HUES6 (cell line): ENCODE measurements around the gene OR12D1.

ENCODE experiments used
- H3K27ac ChIP-seq: 2 replicates; pipeline ENCODE4 v1.7.0; 2013; ENCODE audit warnings: low read depth, mild to moderate bottlenecking, low read length, inconsistent platforms
- H3K27me3 ChIP-seq: 2 replicates; pipeline ENCODE4 v1.6.1; 2013; ENCODE audit warnings: low read length; ENCODE audit not compliant: control insufficient read depth, insufficient read depth
- H3K36me3 ChIP-seq: 2 replicates; pipeline ENCODE4 v1.6.1; 2013; ENCODE audit warnings: low read length; ENCODE audit not compliant: control insufficient read depth, insufficient read depth
- H3K4me1 ChIP-seq: 2 replicates; pipeline ENCODE4 v1.6.1; 2013; ENCODE audit warnings: low read length; ENCODE audit not compliant: control insufficient read depth, insufficient read depth
- H3K4me3 ChIP-seq: 2 replicates; pipeline ENCODE4 v1.5.1; 2013; ENCODE audit warnings: low read depth, low read length
- H3K9ac ChIP-seq: one replicate; pipeline ENCODE4 v1.6.1; 2013; ENCODE audit warnings: mild to moderate bottlenecking, low read length
- H3K9me3 ChIP-seq: 2 replicates; pipeline ENCODE4 v1.6.1; 2013; ENCODE audit warnings: low read depth, low read length; ENCODE audit not compliant: control insufficient read depth, insufficient read depth

Gene OR12D1

DNA sequence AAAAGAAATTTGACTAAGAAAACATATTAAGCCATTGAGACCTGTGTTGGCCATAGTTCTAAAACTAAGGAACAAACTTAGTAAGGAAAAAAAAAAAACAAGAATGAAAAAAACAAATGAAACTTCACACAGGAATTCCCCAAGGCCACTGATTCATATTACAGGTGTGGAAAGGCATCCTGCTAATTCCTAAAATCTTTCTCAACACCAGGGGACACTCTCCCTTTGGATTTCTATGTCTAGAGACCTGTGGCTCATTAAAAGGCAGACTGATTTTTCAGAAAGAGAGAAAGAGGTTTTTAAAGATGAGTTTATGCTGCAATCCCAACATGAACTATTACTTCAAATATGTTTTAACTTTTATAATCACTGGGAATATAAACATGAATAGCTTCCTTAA is at the start of gene OR12D1:
TSS of gene OR12D1 (plus strand) at position 341 of the 400 bp plus-strand sequence.
- Histone ChIP-seq H3K27me3 (no peaks in the 10 kb centered on the region), H3K36me3 (no peaks in the 10 kb centered on the region), H3K9ac (no peak within 1 kb of the TSS), H3K4me1 (no peaks in the 10 kb centered on the region), H3K9me3 (no peaks in the 10 kb centered on the region), H3K27ac (no peak within 1 kb of the TSS), H3K4me3 (no peak within 1 kb of the TSS)

DNA sequence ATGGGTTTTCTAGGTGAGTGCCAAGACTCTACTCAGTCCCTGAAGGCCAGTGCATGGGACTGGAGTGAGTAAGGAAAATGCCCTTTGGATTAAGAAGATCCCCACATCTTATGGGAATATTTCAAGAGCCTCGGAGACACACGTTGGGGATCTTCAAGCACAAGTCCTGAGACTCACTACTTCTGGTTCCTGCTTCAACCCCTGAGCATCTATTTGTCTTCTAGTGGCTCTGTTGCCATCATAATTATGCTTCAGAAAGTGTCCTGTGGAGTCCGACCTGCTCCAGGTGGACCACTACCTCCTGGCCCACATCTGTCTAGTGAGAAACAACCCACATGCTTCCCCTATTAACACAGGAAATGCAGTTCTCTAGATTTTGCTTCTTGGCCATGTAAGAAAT is 46.0 kb upstream of the OR12D1 start, which contains the start of gene OR5V1:
TSS of gene OR5V1 (minus strand) at position 101 of the 400 bp plus-strand sequence. CDS start 12,670 bp downstream, outside the sequence.
- Histone ChIP-seq H3K9me3 (no peaks in the 10 kb centered on the region), H3K36me3 (no peaks in the 10 kb centered on the region), H3K4me3 (no peak within 1 kb of the TSS), H3K4me1 (no peaks in the 10 kb centered on the region), H3K27me3 (no peaks in the 10 kb centered on the region), H3K9ac (no peak within 1 kb of the TSS), H3K27ac (no peak within 1 kb of the TSS)

DNA sequence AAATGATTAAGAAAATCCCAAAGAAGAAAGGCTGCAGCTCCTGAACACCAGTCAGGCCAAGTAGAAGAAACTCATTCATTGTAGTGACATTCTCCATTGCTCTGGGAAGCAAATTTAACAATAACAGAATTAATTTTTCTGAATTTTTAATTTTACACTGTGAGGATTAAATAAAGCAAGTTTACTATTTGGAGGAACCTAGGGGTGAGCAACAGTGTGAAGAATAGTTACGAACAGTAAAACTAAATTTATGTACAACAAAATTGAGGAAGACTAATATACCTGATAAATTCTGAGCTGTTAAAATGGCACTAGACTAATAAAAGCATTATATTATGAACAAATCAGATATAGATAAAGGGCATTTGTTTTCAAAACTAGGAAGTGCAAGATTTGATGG is 39.5 kb upstream of the OR12D1 start, which contains the start of gene OR12D3:
TSS of gene OR12D3 (minus strand) at position 101 of the 400 bp plus-strand sequence. CDS start at position 97, 4 bp downstream.
- H3K27me3 ChIP-seq = no peaks in the 10 kb centered on the region
- no peaks in the 10 kb centered on the region for H3K9me3 ChIP-seq
- H3K36me3 ChIP-seq = no peaks in the 10 kb centered on the region
- H3K27ac ChIP-seq = no peak within 1 kb of the TSS
- no peak within 1 kb of the TSS for H3K9ac ChIP-seq
- H3K4me3 ChIP-seq = no peak within 1 kb of the TSS
- no peaks in the 10 kb centered on the region for H3K4me1 ChIP-seq

- H3K4me3 ChIP-seq = no peak overlapping the region
- no peak overlapping the region for H3K27ac ChIP-seq
- H3K9ac ChIP-seq = no peak overlapping the region
- no peaks in the 10 kb centered on the region for H3K4me1 ChIP-seq
- H3K27me3 ChIP-seq = no peaks in the 10 kb centered on the region
- H3K9me3 ChIP-seq = no peaks in the 10 kb centered on the region
- no peaks in the 10 kb centered on the region for H3K36me3 ChIP-seq
Observed at GRCh38 chr6:29376003-29376402, 38.7 kb upstream of the OR12D1 start.

DNA sequence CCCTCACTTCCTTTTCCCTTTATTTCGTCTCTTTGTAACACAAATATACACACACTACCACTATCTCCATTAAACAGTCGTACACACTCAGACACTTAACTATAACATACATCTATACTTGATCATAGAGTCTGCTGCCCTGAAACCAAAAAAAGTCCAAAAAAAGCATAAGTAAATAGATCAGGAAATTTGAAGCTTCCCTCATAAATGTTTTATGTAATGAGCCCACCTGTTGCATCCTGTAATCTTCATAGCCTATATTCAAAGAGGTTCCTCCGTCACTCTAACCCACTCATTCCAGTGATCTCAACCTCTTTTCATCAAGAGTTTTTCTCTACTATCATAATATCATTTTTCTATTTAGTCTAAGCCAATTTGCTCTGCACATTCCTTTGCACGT is 26.2 kb upstream of the OR12D1 start:
- Histone ChIP-seq H3K9me3 (no peaks in the 10 kb centered on the region), H3K36me3 (no peaks in the 10 kb centered on the region), H3K27ac (no peak overlapping the region), H3K4me3 (no peak overlapping the region), H3K27me3 (no peaks in the 10 kb centered on the region), H3K4me1 (no peaks in the 10 kb centered on the region), H3K9ac (no peak overlapping the region)

- Histone ChIP-seq H3K27me3 (no peaks in the 10 kb centered on the region), H3K4me1 (no peaks in the 10 kb centered on the region), H3K36me3 (no peaks in the 10 kb centered on the region), H3K27ac (no peak within 1 kb of the TSS), H3K9ac (no peak within 1 kb of the TSS), H3K4me3 (no peak within 1 kb of the TSS), H3K9me3 (no peaks in the 10 kb centered on the region)
Observed at GRCh38 chr6:29395331-29395730, 19.4 kb upstream of the OR12D1 start, which contains the start of gene OR12D2. OR12D2 (plus strand) TSS chr6:29395631; CDS start chr6:29396700, 1,069 bp downstream.

DNA sequence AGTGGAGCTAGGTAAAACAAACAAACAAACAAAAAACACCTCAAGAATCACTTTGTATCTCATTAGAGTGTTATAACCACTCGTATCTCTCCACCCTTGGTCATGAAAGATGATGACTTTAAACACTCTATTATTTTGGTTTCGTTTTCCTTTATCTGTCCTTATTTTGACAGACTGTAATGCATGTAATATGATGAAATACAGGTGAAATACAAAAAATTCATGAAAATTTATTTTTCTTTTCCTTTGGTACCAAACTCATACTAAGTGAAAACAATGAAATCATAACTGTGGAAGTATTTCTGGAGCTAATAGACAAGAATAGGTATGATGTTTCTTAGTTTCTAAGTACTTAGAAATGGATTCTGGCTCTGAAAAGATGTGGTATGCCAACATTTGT is 15.2 kb upstream of the OR12D1 start:
- Histone ChIP-seq H3K9me3 (no peaks in the 10 kb centered on the region), H3K4me3 (no peak overlapping the region), H3K36me3 (no peaks in the 10 kb centered on the region), H3K9ac (no peak overlapping the region), H3K27ac (no peak overlapping the region), H3K4me1 (no peaks in the 10 kb centered on the region), H3K27me3 (no peaks in the 10 kb centered on the region)

DNA sequence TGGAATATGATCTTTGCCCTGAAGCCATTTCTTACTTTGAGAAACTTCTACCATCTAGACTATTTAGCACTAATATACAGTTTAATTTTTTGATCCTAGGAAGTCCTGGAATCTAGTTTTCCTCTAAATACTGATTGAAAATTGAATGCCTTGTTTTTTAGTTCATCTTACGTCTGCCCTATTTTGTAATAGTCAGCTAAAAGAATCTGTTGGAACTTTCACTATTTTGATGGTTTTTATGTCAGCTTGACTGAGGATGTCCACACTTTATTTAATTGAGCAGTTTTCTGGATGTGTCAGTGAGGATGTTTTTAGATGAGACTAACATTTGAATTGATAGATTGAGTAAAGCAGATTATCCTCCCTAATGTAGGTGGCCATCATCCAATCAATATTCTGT is 10.9 kb upstream of the OR12D1 start:
- Histone ChIP-seq H3K4me1 (no peaks in the 10 kb centered on the region), H3K36me3 (no peaks in the 10 kb centered on the region), H3K27me3 (no peaks in the 10 kb centered on the region), H3K9ac (no peak overlapping the region), H3K27ac (no peak overlapping the region), H3K9me3 (no peaks in the 10 kb centered on the region), H3K4me3 (no peak overlapping the region)

GRCh38 chr6:29419516-29419915 is 4.8 kb downstream of the OR12D1 start:
- Histone ChIP-seq H3K4me3 (no peak overlapping the region), H3K9me3 (no peaks in the 10 kb centered on the region), H3K9ac (no peak overlapping the region), H3K36me3 (no peaks in the 10 kb centered on the region), H3K27me3 (no peaks in the 10 kb centered on the region), H3K4me1 (no peaks in the 10 kb centered on the region), H3K27ac (no peak overlapping the region)

GRCh38 chr6:29424168-29424567 is 9.4 kb downstream of the OR12D1 start:
- Histone ChIP-seq H3K9me3 (no peaks in the 10 kb centered on the region), H3K4me3 (no peak overlapping the region), H3K27me3 (no peaks in the 10 kb centered on the region), H3K36me3 (no peaks in the 10 kb centered on the region), H3K9ac (no peak overlapping the region), H3K27ac (no peak overlapping the region), H3K4me1 (no peaks in the 10 kb centered on the region)

DNA sequence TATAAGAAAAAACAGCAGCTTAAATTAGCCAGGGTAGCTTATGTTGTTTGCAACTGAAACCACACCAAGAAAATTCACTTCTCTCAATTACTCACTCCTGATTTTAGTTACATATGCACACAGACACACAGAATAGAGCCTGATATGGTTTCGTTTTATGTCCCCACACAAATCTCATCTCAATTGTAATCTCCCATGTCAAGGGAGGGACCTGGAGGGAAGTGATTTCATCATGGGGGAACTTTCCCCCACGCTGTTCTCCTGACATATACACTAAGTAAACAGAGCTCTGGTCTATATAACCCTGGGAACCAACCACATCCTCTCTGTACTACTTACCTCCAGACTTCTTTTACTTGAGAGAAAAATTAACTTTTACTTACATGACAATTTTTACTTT is 9.8 kb downstream of the OR12D1 start:
- no peak overlapping the region for H3K27ac ChIP-seq
- no peaks in the 10 kb centered on the region for H3K4me1 ChIP-seq
- no peaks in the 10 kb centered on the region for H3K36me3 ChIP-seq
- H3K4me3 ChIP-seq = no peak overlapping the region
- no peaks in the 10 kb centered on the region for H3K27me3 ChIP-seq
- no peak overlapping the region for H3K9ac ChIP-seq
- H3K9me3 ChIP-seq = no peaks in the 10 kb centered on the region

- no peaks in the 10 kb centered on the region for H3K27me3 ChIP-seq
- H3K9ac ChIP-seq = no peak overlapping the region
- no peaks in the 10 kb centered on the region for H3K9me3 ChIP-seq
- H3K36me3 ChIP-seq = no peaks in the 10 kb centered on the region
- no peak overlapping the region for H3K4me3 ChIP-seq
- no peaks in the 10 kb centered on the region for H3K4me1 ChIP-seq
- H3K27ac ChIP-seq = no peak overlapping the region
Observed at GRCh38 chr6:29425075-29425474, 10.3 kb downstream of the OR12D1 start.
